GM19035 (cell line): ENCODE results near the gene SLC25A48.

Source experiments
- ATAC-seq: cut with Tn5 transposase; IDR thresholded peaks from one replicate; pipeline ENCODE4 v1.9.1; 2021; ENCODE audit not compliant: unreplicated experiment

The SLC25A48 gene

DNA sequence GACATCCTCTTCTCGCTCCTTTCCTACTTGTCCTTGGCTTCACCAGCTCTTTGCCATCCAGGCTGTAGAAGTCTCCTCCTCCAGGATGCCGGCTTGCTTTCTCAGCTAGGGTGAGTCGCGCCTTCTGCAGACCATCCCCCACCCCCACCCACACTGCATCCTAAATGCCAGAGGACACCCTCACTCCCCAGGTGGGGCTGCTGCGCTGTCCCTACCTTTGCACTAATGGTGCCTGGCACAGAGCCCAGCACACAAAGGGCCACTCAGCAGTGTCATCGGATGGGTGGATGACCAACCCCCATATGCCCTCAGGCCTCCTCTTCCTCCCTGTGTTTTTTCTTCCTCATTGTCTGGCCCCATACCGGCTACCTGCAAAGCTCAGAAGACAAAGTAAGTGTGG lies 46.3 kb downstream of the SLC25A48 start:
- no peak for ATAC-seq

GRCh38 chr5:135881244-135881643 lies 46.8 kb downstream of the SLC25A48 start:
- no peak for ATAC-seq

GRCh38 chr5:135881819-135882218 lies 47.4 kb downstream of the SLC25A48 start:
- ATAC-seq = no peak

- ATAC-seq = no peak
These were observed 48.6 kb downstream of the SLC25A48 start for GRCh38 chr5:135883026-135883425.

DNA sequence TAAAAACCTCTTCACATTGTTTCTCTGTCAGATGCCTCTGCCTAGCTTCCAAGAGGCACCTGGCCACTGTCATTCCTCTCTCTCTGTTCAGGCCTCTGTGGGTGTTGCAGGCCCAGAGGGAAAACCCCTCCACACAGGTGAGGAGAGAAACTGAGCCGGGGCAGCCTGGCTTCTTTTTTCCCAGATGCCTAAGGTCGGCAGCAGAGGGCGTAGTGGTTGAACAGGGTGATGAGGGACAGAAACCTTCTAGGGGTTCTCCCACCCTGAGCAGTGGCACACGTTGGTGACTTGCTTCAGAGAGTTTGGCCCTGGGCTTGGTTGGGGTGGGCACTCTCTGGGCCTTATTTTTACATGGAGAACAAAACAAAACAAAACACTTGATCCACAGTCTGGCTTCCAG lies 49.0 kb downstream of the SLC25A48 start:
- no peak for ATAC-seq

- no peak for ATAC-seq
These were observed 50.6 kb downstream of the SLC25A48 start for GRCh38 chr5:135885031-135885430.

DNA sequence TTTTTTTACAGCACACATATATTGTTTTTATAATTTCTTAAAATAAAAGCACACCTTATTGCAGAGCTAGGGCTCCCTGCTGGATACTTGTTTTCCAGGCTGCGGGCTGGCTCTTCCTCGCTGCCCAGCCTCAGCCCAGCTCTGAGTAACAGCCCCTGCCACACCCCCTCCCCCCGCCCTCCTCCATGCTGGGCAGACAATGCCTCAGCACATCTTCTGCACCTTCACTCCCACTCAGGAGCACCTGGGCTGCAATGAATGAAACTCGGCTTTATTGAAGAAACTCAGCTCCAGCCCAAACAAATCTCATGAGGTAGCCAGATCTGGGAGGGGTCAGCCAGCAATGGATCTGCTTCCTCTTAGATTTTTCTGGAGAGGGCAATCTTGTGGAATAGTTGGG lies 51.7 kb downstream of the SLC25A48 start:
- ATAC-seq = no peak

- ATAC-seq = peak; percentile 87
These were observed 53.0 kb downstream of the SLC25A48 start for GRCh38 chr5:135887447-135887864.

- peak; percentile 3 for ATAC-seq
These were observed 53.6 kb downstream of the SLC25A48 start for GRCh38 chr5:135887881-135888614.

- no peak for ATAC-seq
These were observed 55.8 kb downstream of the SLC25A48 start for GRCh38 chr5:135890296-135890695.

DNA sequence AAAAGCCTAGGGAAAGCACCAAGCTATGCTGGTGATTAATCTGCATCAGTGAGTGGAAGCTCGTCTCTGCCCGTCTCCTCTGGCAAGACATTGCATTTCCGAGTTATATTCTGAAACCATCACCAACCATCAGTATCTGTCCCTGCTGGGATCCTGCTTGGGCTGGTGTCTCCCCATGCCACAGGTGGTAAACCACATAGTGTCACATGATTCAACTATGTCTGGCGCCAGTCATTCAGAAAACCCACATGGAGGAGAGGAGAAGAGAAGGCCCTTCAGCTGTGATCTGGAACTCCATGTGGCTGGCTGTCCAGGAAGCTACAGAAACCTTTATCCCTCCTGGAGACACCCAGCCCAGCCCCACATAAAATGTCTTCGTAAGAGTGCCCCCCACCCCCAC lies 56.4 kb downstream of the SLC25A48 start:
- ATAC-seq = peak; percentile 45

DNA sequence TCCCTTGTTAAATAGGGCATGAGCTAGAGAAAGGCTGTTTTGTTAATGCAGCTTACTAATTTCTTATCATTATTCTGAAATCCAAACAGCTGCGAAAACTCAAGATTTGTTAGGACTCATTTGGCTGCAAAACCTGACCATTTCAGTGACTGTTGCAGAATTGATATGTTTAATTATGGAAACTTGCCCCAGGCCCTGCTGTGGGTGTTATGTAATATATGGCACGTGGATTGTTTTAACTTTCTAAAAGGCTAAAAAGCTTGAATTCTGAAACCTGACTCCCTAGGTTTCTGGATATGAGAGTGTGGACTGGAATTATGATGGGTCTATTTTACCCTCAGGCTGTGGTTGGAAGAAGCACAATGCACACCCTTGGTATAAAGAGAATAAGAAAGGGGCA lies 56.8 kb downstream of the SLC25A48 start:
- ATAC-seq = no peak

DNA sequence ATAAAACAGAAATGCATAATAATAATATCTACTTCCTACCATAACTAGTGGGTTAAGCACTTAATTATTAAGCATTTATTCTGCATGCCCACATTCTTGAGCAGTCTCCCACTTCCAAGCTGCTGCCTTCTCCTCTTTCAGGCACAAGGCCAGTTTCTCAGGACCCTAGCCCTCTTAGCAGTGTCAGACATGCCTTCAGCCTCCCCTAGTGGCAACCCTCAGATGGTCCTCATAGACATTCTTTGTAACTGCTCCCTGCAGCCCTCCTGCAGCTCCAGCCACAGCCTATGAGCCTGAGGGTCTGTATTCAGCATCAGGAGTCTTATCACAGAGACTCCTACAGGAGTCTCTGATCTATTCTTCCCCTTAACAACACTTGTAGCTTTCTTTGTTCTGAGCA lies 57.3 kb downstream of the SLC25A48 start:
- ATAC-seq = no peak

DNA sequence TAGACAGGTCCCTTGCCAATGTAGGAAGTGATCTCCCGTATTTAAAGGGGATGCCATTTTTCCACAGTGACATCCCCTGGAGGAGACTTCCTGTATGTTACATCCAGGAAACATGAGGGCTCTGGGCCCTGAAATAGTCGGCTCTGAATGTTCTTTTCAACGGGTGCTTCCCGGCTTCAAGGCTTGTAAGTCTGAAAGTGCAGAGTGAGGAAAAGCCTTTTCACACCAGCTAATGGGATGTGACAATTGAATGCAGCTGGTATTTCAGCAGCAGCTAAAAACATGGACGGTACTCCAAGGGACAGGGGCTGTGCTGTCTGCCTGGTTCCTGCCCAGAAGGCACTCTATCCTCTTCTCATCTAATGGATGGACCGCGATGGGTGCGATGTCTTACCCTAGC lies 59.8 kb downstream of the SLC25A48 start:
- no peak for ATAC-seq

DNA sequence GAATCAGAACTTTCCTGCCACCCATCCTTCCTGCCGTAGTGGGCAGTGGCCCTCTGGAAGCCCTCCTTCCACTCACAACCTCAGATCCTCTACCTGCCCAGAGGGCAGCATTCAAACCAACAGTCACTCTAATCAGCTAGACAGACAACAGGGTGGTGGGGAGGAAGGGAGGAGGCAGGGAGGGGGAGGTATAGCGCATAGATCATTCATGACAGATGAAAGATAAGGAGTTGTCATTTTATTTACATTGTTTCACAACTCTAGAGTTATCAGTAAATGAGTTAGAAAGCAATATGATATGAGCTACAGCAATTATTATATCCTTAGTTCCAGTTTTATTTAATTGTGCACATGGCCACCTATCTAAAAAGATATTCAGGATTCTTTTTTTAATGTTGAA lies 60.3 kb downstream of the SLC25A48 start:
- no peak for ATAC-seq

GRCh38 chr5:135895474-135896006 lies 61.1 kb downstream of the SLC25A48 start, which contains the start of gene IL9:
TSS of gene IL9 (minus strand) at chr5:135895841. CDS start at chr5:135895816, 25 bp downstream.
- no peak for ATAC-seq

- ATAC-seq = no peak
These were observed 64.2 kb downstream of the SLC25A48 start for GRCh38 chr5:135898651-135899050.

DNA sequence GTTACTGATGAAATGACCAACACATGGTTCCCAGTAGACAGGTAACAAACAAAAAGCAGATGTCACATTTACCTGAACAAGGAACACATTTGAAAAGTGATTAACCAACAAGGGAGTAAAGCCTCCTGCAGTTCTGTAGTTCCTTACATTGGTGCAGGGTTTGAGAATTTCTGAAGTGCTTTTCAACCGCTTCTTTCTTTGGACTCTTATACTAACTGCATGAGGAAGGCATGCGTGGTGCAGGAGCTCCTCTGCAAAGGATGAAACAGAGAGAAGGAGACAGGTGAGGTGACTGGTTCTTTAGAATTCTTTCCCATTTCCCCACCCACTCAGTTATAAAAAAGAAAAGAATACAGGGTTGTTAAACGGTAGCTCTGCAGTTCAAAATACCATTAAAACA lies 65.8 kb downstream of the SLC25A48 start:
- ATAC-seq = no peak

GRCh38 chr5:135901633-135902032 lies 67.2 kb downstream of the SLC25A48 start:
- no peak for ATAC-seq

DNA sequence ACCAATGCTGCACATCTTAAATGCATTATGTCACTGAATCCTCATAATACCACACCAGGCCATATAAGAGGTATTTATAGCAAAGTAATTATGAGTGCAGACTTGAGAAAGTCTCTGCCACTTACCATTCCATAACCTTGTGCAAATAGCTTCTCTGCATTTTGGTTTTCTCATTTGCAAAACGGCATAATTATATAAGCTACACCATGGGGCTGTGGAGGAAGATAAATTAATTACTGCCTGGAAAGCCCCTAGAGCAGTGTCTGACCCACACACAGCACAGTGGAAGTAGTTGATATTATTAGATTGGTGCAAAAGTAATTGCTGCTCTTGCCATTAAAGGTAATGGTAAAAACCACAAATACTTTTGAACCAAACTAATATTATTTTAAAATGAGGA lies 70.7 kb downstream of the SLC25A48 start:
- ATAC-seq = no peak

DNA sequence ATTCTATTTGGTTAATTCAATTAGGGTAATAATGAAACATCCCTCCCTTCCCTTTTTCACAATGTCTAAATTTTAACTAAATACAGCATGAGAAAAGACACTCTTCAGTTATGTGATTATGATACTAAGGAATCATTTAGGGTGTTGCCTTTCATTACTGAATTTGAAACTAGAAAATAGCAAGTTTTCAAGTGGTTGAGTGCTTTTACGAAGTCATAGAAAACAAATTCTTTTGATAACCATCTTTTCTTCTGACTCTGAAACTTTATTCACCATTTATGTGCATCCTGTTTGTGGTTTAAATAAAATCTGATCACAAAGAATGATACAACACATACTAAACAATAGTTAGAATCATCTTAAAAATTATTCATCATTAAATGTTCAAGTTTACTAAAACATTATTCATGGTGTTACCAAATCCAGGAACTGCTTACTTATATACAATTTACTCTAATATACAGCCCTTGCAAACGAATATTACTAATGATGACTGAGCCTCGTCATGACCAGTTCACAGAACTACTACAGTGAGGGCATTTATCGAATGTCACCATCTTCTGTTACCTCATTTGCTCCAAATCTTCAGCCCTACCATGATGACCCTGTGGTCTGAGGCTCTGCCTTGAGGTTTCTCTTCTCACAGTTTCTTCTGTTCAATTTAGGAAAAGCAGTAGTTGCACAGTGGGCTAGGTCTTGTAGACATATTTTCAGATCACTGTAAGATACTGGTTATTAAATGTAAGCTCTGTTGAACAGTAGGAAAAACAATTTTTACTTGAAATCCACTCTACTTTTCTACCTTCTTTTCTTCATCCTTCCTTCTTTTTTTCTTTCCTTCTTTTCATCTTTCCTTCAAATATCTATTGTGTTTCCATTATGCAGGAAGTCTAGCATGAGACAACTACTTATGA lies 79.5 kb downstream of the SLC25A48 start:
- ATAC-seq = no peak
